H1 (cell line): ENCODE results near the gene LRR1. TPM values are rescaled to one million over a fixed set of nuclear protein-coding genes. Genes with fewer than 3 reads are reported as not detected.
A peak's percentile ranks its signal among the peaks of the same experiment; 100 is the strongest.

Experiments
- CTCF ChIA-PET: fragments of 300-600 bp; sonication (Branson Sonifier 250); formaldehyde crosslinking; loops from one replicate; lab custom pipeline; 2021; ENCODE audit not compliant: partially characterized antibody; lab: Charles Lee
- POLR2A ChIA-PET: fragments of 300-600 bp; sonication (Branson Sonifier 250); formaldehyde crosslinking; loops from one replicate; lab custom pipeline; 2021; ENCODE audit warnings: inconsistent platforms; ENCODE audit not compliant: partially characterized antibody; lab: Charles Lee
- DNase-seq, 2 experiments: peaks; one replicate each; pipeline versions ENCODE4 v3.0.0 to v3.0.0-alpha.2; 2010 to 2022; ENCODE audit warnings: low spot score in 2 of 2, low read depth in 1 of 2, mixed read lengths in 1 of 2
- FAIRE-seq: peaks from 2 replicates; lab custom pipeline; 2011; peaks lifted over from hg19 to GRCh38; lab: Jason Lieb, UNC
- H2AFZ ChIP-seq: 2 replicates; pipeline ENCODE4 v1.8.1; 2012; ENCODE audit warnings: low read length, inconsistent platforms
- H2AK5ac ChIP-seq: 2 replicates; pipeline ENCODE4 v1.6.1; 2013; ENCODE audit warnings: low read depth, low read length
- H2BK120ac ChIP-seq: replicated peaks from 2 replicates; pipeline ENCODE3; 2013; ENCODE audit warnings: low read depth, low read length, inconsistent platforms
- H2BK12ac ChIP-seq: 2 replicates; pipeline ENCODE4 v1.6.1; 2013; ENCODE audit warnings: low read depth, low read length
- H2BK15ac ChIP-seq: 2 replicates; pipeline ENCODE4 v1.6.1; 2013; ENCODE audit warnings: low read length
- H2BK20ac ChIP-seq: 2 replicates; pipeline ENCODE4 v1.6.1; 2013; ENCODE audit warnings: low read length
- H2BK5ac ChIP-seq: 2 replicates; pipeline ENCODE4 v1.6.1; 2013; ENCODE audit warnings: low read depth, low read length
- H3K14ac ChIP-seq: 2 replicates; pipeline ENCODE4 v1.6.1; 2013; ENCODE audit warnings: inconsistent platforms; ENCODE audit not compliant: insufficient read length
- H3K18ac ChIP-seq: 2 replicates; pipeline ENCODE4 v1.6.1; 2013; ENCODE audit warnings: low read length; ENCODE audit errors: extremely low read depth
- H3K23ac ChIP-seq: 2 replicates; pipeline ENCODE4 v1.6.1; 2013; ENCODE audit warnings: inconsistent platforms; ENCODE audit not compliant: insufficient read length
- H3K23me2 ChIP-seq: 2 replicates; pipeline ENCODE4 v1.6.1; 2013; ENCODE audit warnings: low read depth, low read length
- H3K27ac ChIP-seq: 2 replicates; pipeline ENCODE4 v1.6.1; 2011; ENCODE audit warnings: low read depth, low read length, inconsistent platforms
- H3K27me3 ChIP-seq, 4 experiments: replicated peaks in 1 of 4; 1 replicate in 1 of 4; 2 replicates in 3 of 4; pipeline versions ENCODE4 v1.6.1 to v1.8.1; 2011 to 2013; ENCODE audit warnings: low read length in 3 of 4, mild to moderate bottlenecking in 3 of 4, inconsistent platforms in 2 of 4, mixed read lengths in 2 of 4, moderate library complexity in 1 of 4; ENCODE audit not compliant: control insufficient read depth in 3 of 4, insufficient read depth in 3 of 4; ENCODE audit errors: extremely low read depth in 1 of 4
- H3K36me3 ChIP-seq, 4 experiments: 2 replicates each; pipeline versions ENCODE4 v1.6.1 to v1.8.1; 2011 to 2013; ENCODE audit warnings: mild to moderate bottlenecking in 4 of 4, low read length in 3 of 4, moderate library complexity in 2 of 4, control low read depth in 1 of 4, inconsistent platforms in 1 of 4; ENCODE audit not compliant: insufficient read depth in 4 of 4, control insufficient read depth in 2 of 4
- H3K4ac ChIP-seq: replicated peaks from 2 replicates; pipeline ENCODE3; 2013; ENCODE audit warnings: low read length, low read depth, mixed read lengths, inconsistent platforms; ENCODE audit not compliant: insufficient read length
- H3K4me1 ChIP-seq, 4 experiments: replicated peaks in 1 of 4; 1 replicate in 1 of 4; 2 replicates in 3 of 4; pipeline versions ENCODE4 v1.6.1 to v1.8.1; 2011 to 2013; ENCODE audit warnings: low read length in 3 of 4, inconsistent platforms in 2 of 4, mixed read lengths in 1 of 4; ENCODE audit not compliant: insufficient read depth in 4 of 4, control insufficient read depth in 3 of 4
- H3K4me2 ChIP-seq, 2 experiments: 2 replicates each; pipeline versions ENCODE4 v1.6.1 to v1.8.1; 2011 to 2013; ENCODE audit warnings: low read depth in 2 of 2, low read length in 2 of 2, control low read depth in 1 of 2, inconsistent platforms in 1 of 2, mild to moderate bottlenecking in 1 of 2; ENCODE audit not compliant: insufficient read depth in 1 of 2
- H3K4me3 ChIP-seq, 4 experiments: fragments of 200-600, 300-600 bp in 1 of 4; sonication (generic), shearing (Covaris generic), sonication (Bioruptor Twin) in 1 of 4; 2 replicates each; pipeline versions ENCODE4 v1.5.1 to v1.8.1; 2011 to 2016; ENCODE audit warnings: low read length in 4 of 4, low read depth in 3 of 4, control low read depth in 2 of 4, inconsistent platforms in 2 of 4, mild to moderate bottlenecking in 2 of 4, mixed read lengths in 1 of 4, moderate library complexity in 1 of 4; ENCODE audit not compliant: insufficient read depth in 2 of 4; ENCODE audit errors: extremely low read depth in 1 of 4
- H3K56ac ChIP-seq: replicated peaks from 2 replicates; pipeline ENCODE3; 2013; ENCODE audit warnings: low read depth, mild to moderate bottlenecking, mixed read lengths, low read length, inconsistent platforms; ENCODE audit not compliant: insufficient read length
- H3K79me1 ChIP-seq: 2 replicates; pipeline ENCODE4 v1.6.1; 2013; ENCODE audit warnings: low read depth, low read length, control low read depth
- H3K79me2 ChIP-seq, 2 experiments: 2 replicates each; pipeline versions ENCODE4 v1.6.1 to v1.8.1; 2012 to 2013; ENCODE audit warnings: low read length in 2 of 2, mild to moderate bottlenecking in 2 of 2, inconsistent platforms in 1 of 2; ENCODE audit not compliant: insufficient read depth in 2 of 2, control insufficient read depth in 1 of 2
- H3K9ac ChIP-seq, 4 experiments: replicated peaks in 1 of 4; 1 replicate in 1 of 4; 2 replicates in 3 of 4; pipeline versions ENCODE4 v1.6.1 to v1.8.1; 2011 to 2013; ENCODE audit warnings: low read depth in 3 of 4, low read length in 3 of 4, control low read depth in 2 of 4, mild to moderate bottlenecking in 2 of 4, moderate library complexity in 2 of 4, inconsistent platforms in 1 of 4; ENCODE audit errors: extremely low read depth in 1 of 4
- H3K9me3 ChIP-seq, 2 experiments: 2 replicates each; pipeline versions ENCODE4 v1.6.1 to v1.8.1; 2012 to 2013; ENCODE audit warnings: mild to moderate bottlenecking in 2 of 2, moderate library complexity in 2 of 2, control low read depth in 1 of 2, inconsistent platforms in 1 of 2, low read depth in 1 of 2, low read length in 1 of 2, mixed read lengths in 1 of 2; ENCODE audit not compliant: insufficient read depth in 2 of 2
- H4K20me1 ChIP-seq, 2 experiments: replicated peaks in 1 of 2; 2 replicates each; pipeline versions ENCODE3 to v1.8.1; 2011 to 2013; ENCODE audit warnings: inconsistent platforms in 2 of 2, low read length in 2 of 2, mild to moderate bottlenecking in 1 of 2; ENCODE audit not compliant: insufficient read depth in 2 of 2, control insufficient read depth in 1 of 2
- H4K5ac ChIP-seq: 2 replicates; pipeline ENCODE4 v1.6.1; 2013; ENCODE audit warnings: low read length, low read depth, mixed read lengths, inconsistent platforms; ENCODE audit not compliant: insufficient read length
- H4K8ac ChIP-seq: 2 replicates; pipeline ENCODE4 v1.8.0; 2013; ENCODE audit warnings: mild to moderate bottlenecking, moderate library complexity, low read length, inconsistent platforms; ENCODE audit not compliant: insufficient read depth; ENCODE audit errors: extremely low read depth
- H4K91ac ChIP-seq: replicated peaks from 2 replicates; pipeline ENCODE3; 2013; ENCODE audit warnings: low read length, mixed read lengths, inconsistent platforms; ENCODE audit not compliant: insufficient read length
- ATF3 ChIP-seq: IDR thresholded peaks from 2 replicates; pipeline ENCODE4 v1.6.1; 2011; ENCODE audit warnings: low read depth, mild to moderate bottlenecking, low read length; ENCODE audit not compliant: insufficient read depth
- BACH1 ChIP-seq: IDR thresholded peaks from 2 replicates; pipeline ENCODE4 v1.6.1; 2012; ENCODE audit warnings: low read length, improper control_type of control experiment
- CBX5 ChIP-seq: fragments of 300-800, 300-1000 bp; sonication (generic); IDR thresholded peaks from 2 replicates; pipeline ENCODE4 v1.7.1; 2016; ENCODE audit warnings: antibody characterized with exemption, low read length, low read depth
- CEBPB ChIP-seq: IDR thresholded peaks from 2 replicates; pipeline ENCODE4 v1.6.1; 2012; ENCODE audit warnings: low read depth, low read length
- EZH2 ChIP-seq: fragments of 200-600 bp; sonication (generic); IDR thresholded peaks from 2 replicates; pipeline ENCODE4 v1.7.1; 2012; ENCODE audit warnings: low read depth, mild to moderate bottlenecking, moderate library complexity, low read length, inconsistent platforms; ENCODE audit not compliant: severe bottlenecking
- POLR2AphosphoS5 ChIP-seq: IDR thresholded peaks from 2 replicates; pipeline ENCODE4 v1.6.1; 2011; ENCODE audit warnings: low read depth, low read length
- POU5F1 ChIP-seq: IDR thresholded peaks from 2 replicates; pipeline ENCODE4 v1.6.1; 2011; ENCODE audit warnings: low read depth, mild to moderate bottlenecking, low read length, moderate library complexity
- RFX5 ChIP-seq: IDR thresholded peaks from 2 replicates; pipeline ENCODE4 v1.6.1; 2011; ENCODE audit warnings: low read depth, low read length, improper control_type of control experiment, borderline replicate concordance
- SP1 ChIP-seq: IDR thresholded peaks from 2 replicates; pipeline ENCODE4 v1.6.1; 2011; ENCODE audit warnings: low read depth, low read length
- ZNF274 ChIP-seq: IDR thresholded peaks from 2 replicates; pipeline ENCODE4 v1.7.0; 2012; ENCODE audit warnings: low read length, borderline replicate concordance; ENCODE audit errors: extremely low read depth
- WGBS, 2 experiments: shearing (Covaris generic) in 1 of 2; methylation state at CpG; one replicate each; pipeline versions ENCODE4 v1.1.6 to v1.1.7; 2013 to 2015; ENCODE audit warnings: low lambda C conversion rate in 2 of 2, mixed read lengths in 2 of 2, inconsistent platforms in 1 of 2, low coverage in 1 of 2, missing lambda C conversion rate in 1 of 2; ENCODE audit not compliant: insufficient replicate concordance in 2 of 2, insufficient coverage in 1 of 2, insufficient read length in 1 of 2; ENCODE audit errors: extremely low coverage in 1 of 2, missing lambda C conversion rate in 1 of 2; 5-methylcytosine and 5-hydroxymethylcytosine counted together
- polyA plus RNA-seq, 7 experiments: library from polyadenylated mRNA; depleted of rRNA in 3 of 7; stranded (reverse) in 5 of 7; unstranded in 2 of 7; fragments of >200 nt in 5 of 7; fragments of 200-250 nt in 2 of 7; gene quantifications; 1 replicate in 5 of 7; 2 replicates in 1 of 7; 4 replicates in 1 of 7; pipeline versions ENCODE4 v1.2.1 to v1.2.3, GENCODE V29; 2011 to 2013; ENCODE audit warnings: missing spikeins in 2 of 7, mixed read lengths in 2 of 7
- total RNA-seq: library from RNA; stranded (reverse); fragmentation: NEBNext Ultra II Directional; extraction: Animal tissue kit (Norgen Biotek cat#: 25700); gene quantifications from 2 replicates; pipeline ENCODE4 v1.2.1, GENCODE V29; 2021
- TF ChIP-seq, protein P1 (sequence below), 3 experiments: IDR thresholded peaks; 1 replicate in 2 of 3; 2 replicates in 1 of 3; pipeline versions ENCODE4 v1.5.1 to v1.6.1; 2011; ENCODE audit warnings: low read length in 3 of 3, mild to moderate bottlenecking in 3 of 3, inconsistent platforms in 2 of 3, low read depth in 1 of 3, moderate library complexity in 1 of 3; ENCODE audit not compliant: insufficient read depth in 1 of 3; ENCODE audit errors: control extremely low read depth in 1 of 3

LRR1 gene
- total and polyA plus RNA-seq, 2 of the 8 experiments (the other 6 are each of a cell fraction or from before 2014, with no cell fraction given): 30.7 to 37.5 TPM

GRCh38 chr14:49583629-49584028 is 15.1 kb upstream of the LRR1 start:
- Histone ChIP-seq H4K91ac (no peak overlapping the region), H3K23me2 (peaks cover 2% of the 10 kb centered on the region), H3K27me3 (no peaks in the 10 kb centered on the region), H3K4me1 (peaks cover 0 to 9% (median 5%) of the 10 kb centered on the region in 4 experiments; a peak in 6 of 7 replicates), H2BK5ac (no peak overlapping the region), H4K5ac (no peak overlapping the region), H2AK5ac (no peak overlapping the region), H3K56ac (peak overlapping the region; percentile 55), H3K4ac (no peak overlapping the region), H3K9ac (no peak overlapping the region; a peak in 1 of 7 replicates), H2BK15ac (no peak overlapping the region), H2BK120ac (no peak overlapping the region), H3K23ac (no peak overlapping the region), H3K18ac (no peak overlapping the region), H3K4me2 (peak overlapping the region; percentile 68 to 78; a peak in 3 of 4 replicates), H4K20me1 (peaks cover 18 to 24% of the 10 kb centered on the region in 2 experiments), H4K8ac (peak overlapping the region; percentile 57; the same call in 1 of the 2 replicates), H2BK12ac (no peak overlapping the region), H2BK20ac (no peak overlapping the region), H3K79me2 (peaks cover 25 to 70% of the 10 kb centered on the region in 2 experiments), H3K79me1 (no peaks in the 10 kb centered on the region), H3K4me3 (peak overlapping the region; percentile 98 to 100 (median 98); a peak in 6 of 8 replicates), H2AFZ (no peak overlapping the region), H3K9me3 (no peaks in the 10 kb centered on the region), H3K27ac (peak overlapping the region; percentile 71; the same call in 1 of the 2 replicates), H3K36me3 (peaks cover 0 to 37% (median 18%) of the 10 kb centered on the region in 4 experiments; a peak in 6 of 8 replicates), H3K14ac (no peak overlapping the region)
- no peak for FAIRE-seq
- ChIA-PET POLR2A (interaction anchor here (0.6 to 11.0 kb wide), 19 partner anchors 9 to 930 kb away, joined by 3 to 169 read pairs (median 4); partner anchors contain the start of genes KLHDC2, LRR1, MGAT2 and POLE2), CTCF (no interaction called here)
- DNase-seq: no peak
- 87% methylated on average over 6 of the region's 6 CpGs; no CpG with 5 or more reads in 1 of the 2 experiments for WGBS, 2 experiments
- TF ChIP-seq BACH1: no peak
- TF ChIP-seq, protein P1, sequence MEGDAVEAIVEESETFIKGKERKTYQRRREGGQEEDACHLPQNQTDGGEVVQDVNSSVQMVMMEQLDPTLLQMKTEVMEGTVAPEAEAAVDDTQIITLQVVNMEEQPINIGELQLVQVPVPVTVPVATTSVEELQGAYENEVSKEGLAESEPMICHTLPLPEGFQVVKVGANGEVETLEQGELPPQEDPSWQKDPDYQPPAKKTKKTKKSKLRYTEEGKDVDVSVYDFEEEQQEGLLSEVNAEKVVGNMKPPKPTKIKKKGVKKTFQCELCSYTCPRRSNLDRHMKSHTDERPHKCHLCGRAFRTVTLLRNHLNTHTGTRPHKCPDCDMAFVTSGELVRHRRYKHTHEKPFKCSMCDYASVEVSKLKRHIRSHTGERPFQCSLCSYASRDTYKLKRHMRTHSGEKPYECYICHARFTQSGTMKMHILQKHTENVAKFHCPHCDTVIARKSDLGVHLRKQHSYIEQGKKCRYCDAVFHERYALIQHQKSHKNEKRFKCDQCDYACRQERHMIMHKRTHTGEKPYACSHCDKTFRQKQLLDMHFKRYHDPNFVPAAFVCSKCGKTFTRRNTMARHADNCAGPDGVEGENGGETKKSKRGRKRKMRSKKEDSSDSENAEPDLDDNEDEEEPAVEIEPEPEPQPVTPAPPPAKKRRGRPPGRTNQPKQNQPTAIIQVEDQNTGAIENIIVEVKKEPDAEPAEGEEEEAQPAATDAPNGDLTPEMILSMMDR (IDR thresholded peaks at IDR 0.05; ENCODE audit: control extremely low read depth in 1 of 3, insufficient read depth in 1 of 3, low read depth in 1 of 3, low read length in 3 of 3): no peak
- no peak for TF ChIP-seq POLR2AphosphoS5
- no peak for TF ChIP-seq POU5F1
- TF ChIP-seq EZH2: no peak
- no peak for TF ChIP-seq ATF3
- TF ChIP-seq ZNF274: no peak
- TF ChIP-seq CBX5: no peak
- TF ChIP-seq SP1: no peak
- no peak for TF ChIP-seq RFX5
- no peak for TF ChIP-seq CEBPB
